ENCODE results near the gene NT5M. TPM values are rescaled to one million over a fixed set of nuclear protein-coding genes. Genes with fewer than 3 reads are reported as not detected.

NT5M gene
- total RNA-seq, 2 donors from 2014 or later, result 0.92 TPM; not detected in 1

DNA sequence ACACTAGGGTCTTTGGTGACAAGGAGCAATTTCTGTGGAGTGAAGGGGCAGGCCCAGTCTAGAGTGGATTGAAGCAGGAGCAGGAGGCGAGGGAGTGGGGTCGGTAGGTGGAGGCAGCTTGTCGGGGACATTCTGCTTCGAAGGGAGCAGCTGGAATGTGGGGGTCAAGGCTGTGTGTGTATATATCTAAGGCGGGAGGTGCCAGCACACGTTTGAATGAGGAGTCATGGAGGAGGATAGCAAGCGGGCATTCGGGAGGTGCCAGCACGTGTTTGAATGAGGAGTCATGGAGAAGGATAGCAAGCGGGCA is 17.7 kb downstream of the NT5M start:
- no peaks in the 10 kb centered on the region for H3K36me3 ChIP-seq
- no peak overlapping the region for H3K27ac ChIP-seq
- DNase-seq (ENCODE audit: low spot score) (no peak), ATAC-seq (ENCODE audit: insufficient number of reproducible peaks, low FRiP score, low read depth) (no peak)
- TF ChIP-seq, protein P1, sequence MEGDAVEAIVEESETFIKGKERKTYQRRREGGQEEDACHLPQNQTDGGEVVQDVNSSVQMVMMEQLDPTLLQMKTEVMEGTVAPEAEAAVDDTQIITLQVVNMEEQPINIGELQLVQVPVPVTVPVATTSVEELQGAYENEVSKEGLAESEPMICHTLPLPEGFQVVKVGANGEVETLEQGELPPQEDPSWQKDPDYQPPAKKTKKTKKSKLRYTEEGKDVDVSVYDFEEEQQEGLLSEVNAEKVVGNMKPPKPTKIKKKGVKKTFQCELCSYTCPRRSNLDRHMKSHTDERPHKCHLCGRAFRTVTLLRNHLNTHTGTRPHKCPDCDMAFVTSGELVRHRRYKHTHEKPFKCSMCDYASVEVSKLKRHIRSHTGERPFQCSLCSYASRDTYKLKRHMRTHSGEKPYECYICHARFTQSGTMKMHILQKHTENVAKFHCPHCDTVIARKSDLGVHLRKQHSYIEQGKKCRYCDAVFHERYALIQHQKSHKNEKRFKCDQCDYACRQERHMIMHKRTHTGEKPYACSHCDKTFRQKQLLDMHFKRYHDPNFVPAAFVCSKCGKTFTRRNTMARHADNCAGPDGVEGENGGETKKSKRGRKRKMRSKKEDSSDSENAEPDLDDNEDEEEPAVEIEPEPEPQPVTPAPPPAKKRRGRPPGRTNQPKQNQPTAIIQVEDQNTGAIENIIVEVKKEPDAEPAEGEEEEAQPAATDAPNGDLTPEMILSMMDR (IDR thresholded peaks at IDR 0.05), result no peak
- H3K4me3 ChIP-seq, result no peak overlapping the region
- no peaks in the 10 kb centered on the region for H3K9me3 ChIP-seq
- H3K4me1 ChIP-seq (ENCODE audit: control insufficient read depth in 1 of 2, low read depth in 2 of 2), result no peaks in the 10 kb centered on the region
- no peaks in the 10 kb centered on the region for H3K27me3 ChIP-seq (replicated peaks; ENCODE audit: insufficient read depth)

DNA sequence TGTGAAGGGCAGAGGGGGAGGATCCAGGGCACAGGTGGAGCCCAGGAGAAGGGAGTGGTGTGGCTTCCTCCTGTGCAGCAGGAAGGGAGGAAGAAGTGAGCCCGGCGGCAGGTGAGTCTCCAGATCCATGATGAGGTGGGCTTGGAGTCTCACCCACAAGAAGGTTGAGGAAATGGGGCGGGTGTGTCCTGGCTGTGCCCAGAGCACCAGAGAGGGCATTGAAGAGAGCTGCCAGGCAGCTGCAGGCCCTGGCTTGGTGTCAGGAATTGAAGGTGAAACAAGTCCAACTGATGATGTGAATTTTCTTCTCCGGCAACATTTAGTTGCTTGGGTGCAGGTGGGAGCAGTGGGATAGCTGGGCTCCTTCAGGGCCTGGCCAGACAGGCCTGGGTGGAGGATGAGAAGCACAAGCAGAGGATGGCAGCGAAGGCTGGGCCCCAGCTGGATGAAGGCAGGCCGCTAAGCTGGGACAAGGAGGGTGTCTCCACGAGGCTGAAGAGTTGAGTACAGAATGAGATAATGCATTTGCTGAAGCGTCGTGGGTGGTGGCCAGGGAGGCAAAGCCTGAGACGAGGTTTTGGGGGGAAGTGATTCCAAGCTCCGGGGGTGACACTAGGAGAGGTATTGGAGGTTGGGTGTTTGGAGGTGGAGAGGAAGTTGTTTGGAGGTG is 18.3 kb downstream of the NT5M start:
- H3K27me3 ChIP-seq (replicated peaks; ENCODE audit: insufficient read depth), result no peaks in the 10 kb centered on the region
- no peak overlapping the region for H3K27ac ChIP-seq
- H3K9me3 ChIP-seq, result no peaks in the 10 kb centered on the region
- TF ChIP-seq, protein P1 (IDR thresholded peaks at IDR 0.05), result no peak
- DNase-seq (ENCODE audit: low spot score) (no peak), ATAC-seq (ENCODE audit: insufficient number of reproducible peaks, low FRiP score, low read depth) (no peak)
- H3K4me3 ChIP-seq, result no peak overlapping the region
- no peaks in the 10 kb centered on the region for H3K36me3 ChIP-seq
- no peaks in the 10 kb centered on the region for H3K4me1 ChIP-seq (ENCODE audit: control insufficient read depth in 1 of 2, low read depth in 2 of 2)

DNA sequence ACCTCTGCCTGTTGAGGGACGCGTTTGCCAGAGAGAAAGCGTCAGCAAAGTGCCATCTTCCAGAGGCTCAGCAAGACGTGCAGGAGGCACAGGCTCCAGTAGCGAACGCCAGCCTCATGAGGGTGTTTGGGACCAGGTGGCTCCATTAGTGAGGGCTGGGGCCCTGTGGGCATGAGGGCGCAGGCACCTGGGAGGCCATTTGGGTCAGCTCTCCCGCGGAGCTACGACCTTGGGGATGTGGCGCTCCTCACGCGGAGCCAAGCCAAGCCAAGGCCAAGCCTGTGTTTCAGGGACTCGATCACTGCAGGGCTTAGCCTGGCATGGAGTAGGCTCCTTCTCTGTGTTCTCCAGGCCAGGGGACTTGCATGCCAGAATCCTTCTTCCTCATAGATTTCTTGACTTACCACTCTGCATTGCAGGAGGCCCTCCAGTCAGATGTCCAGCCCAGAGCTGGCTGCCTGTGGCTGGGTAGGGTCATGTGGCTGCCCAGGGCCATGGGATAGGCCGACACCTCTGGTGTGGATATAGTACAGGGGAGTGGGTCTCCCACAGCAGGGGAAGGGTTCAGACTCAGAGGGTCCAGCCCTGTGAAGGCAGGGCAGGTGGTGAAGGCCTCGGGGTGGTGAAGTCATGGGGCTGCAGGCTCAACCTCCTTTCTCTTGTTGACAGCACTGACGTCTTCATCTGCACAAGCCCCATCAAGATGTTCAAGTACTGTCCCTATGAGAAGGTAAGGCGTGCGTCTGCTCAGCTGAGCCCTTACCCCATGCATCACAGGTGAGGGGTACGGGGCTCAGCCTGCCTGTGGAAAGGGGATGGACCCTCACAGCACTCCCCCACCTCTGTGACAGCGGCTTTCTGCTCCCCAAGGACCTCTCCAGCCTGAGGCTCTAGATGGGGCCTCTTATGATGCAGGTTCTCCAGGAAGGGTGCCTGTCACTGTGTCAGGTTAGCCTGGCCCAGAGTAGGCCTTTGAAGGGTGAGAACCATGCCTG is 19.6 kb downstream of the NT5M start:
- Histone ChIP-seq H3K27me3 (replicated peaks; ENCODE audit: insufficient read depth) (no peaks in the 10 kb centered on the region), H3K27ac (no peak overlapping the region), H3K4me1 (ENCODE audit: control insufficient read depth in 1 of 2, low read depth in 2 of 2) (no peaks in the 10 kb centered on the region), H3K9me3 (no peaks in the 10 kb centered on the region), H3K4me3 (no peak overlapping the region), H3K36me3 (no peaks in the 10 kb centered on the region)
- TF ChIP-seq, protein P1 (IDR thresholded peaks at IDR 0.05), result no peak
- DNase-seq (ENCODE audit: low spot score) (no peak), ATAC-seq (ENCODE audit: insufficient number of reproducible peaks, low FRiP score, low read depth) (no peak)

DNA sequence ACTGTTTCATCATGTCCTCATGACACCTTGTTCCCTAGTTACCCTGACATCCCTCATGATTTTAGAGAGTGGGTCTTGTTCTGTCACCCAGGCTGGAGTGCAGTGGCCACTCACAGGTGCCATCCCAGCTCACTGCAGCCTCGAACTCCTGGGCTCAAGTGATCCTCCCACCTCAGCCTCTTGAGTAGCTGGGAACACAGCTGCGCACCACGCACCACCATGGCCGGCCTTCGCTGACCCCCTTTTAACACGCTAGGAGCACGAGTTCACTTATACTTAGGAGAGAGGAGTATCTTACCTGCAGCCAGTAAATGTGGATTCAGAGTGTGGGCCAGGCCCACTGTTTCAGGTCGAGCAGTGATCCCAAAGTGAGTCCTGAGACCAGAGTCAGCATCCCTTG is 21.4 kb downstream of the NT5M start:
- no peak for DNase-seq (ENCODE audit: low spot score)
- TF ChIP-seq, protein P1 (IDR thresholded peaks at IDR 0.05), result no peak
- H3K27ac ChIP-seq, result no peak overlapping the region
- H3K4me3 ChIP-seq, result no peak overlapping the region
- no peaks in the 10 kb centered on the region for H3K36me3 ChIP-seq
- no peaks in the 10 kb centered on the region for H3K9me3 ChIP-seq
- no peaks in the 10 kb centered on the region for H3K4me1 ChIP-seq (ENCODE audit: control insufficient read depth in 1 of 2, low read depth in 2 of 2)
- ATAC-seq (ENCODE audit: insufficient number of reproducible peaks, low FRiP score, low read depth), result no peak
- H3K27me3 ChIP-seq (replicated peaks; ENCODE audit: insufficient read depth), result no peaks in the 10 kb centered on the region

DNA sequence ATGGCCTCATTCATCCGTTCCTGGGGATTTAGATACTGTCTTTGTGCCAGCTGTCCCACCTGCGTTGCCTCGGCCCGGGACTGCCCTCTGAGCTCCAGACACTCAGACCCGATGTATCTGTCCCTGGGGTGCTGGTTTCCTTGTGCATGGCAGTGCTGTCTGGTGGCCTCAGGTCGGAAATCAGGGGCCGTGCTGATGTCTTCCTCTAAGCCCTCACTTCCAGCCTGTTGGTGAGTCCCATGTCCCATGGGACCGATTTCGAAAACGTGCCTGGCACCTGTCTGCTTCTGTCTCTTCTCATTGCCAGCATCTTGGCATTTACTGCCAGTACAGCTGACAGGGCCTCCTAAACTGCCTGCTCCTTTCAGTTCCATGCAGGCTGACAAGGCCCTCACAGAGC is 22.1 kb downstream of the NT5M start:
- H3K4me1 ChIP-seq (ENCODE audit: control insufficient read depth in 1 of 2, low read depth in 2 of 2), result no peaks in the 10 kb centered on the region
- no peak overlapping the region for H3K4me3 ChIP-seq
- TF ChIP-seq, protein P1 (IDR thresholded peaks at IDR 0.05), result no peak
- no peaks in the 10 kb centered on the region for H3K27me3 ChIP-seq (replicated peaks; ENCODE audit: insufficient read depth)
- ATAC-seq (ENCODE audit: insufficient number of reproducible peaks, low FRiP score, low read depth) (no peak), DNase-seq (ENCODE audit: low spot score) (no peak)
- no peaks in the 10 kb centered on the region for H3K36me3 ChIP-seq
- H3K27ac ChIP-seq, result no peak overlapping the region
- no peaks in the 10 kb centered on the region for H3K9me3 ChIP-seq

Data from thoracic aorta (tissue), 2 donors.